GM19043 (cell line): ENCODE data around the gene MTO1.
"Not testable (repeated sequence)": the region's sequence is repeated elsewhere in the genome, so short reads cannot be mapped to it uniquely, and the experiment has no call there.

ENCODE experiments used
- ATAC-seq: cut with Tn5 transposase; IDR thresholded peaks from one replicate; pipeline ENCODE4 v1.9.1; 2021; ENCODE audit warnings: low read depth; ENCODE audit not compliant: unreplicated experiment

Gene MTO1, protein sequence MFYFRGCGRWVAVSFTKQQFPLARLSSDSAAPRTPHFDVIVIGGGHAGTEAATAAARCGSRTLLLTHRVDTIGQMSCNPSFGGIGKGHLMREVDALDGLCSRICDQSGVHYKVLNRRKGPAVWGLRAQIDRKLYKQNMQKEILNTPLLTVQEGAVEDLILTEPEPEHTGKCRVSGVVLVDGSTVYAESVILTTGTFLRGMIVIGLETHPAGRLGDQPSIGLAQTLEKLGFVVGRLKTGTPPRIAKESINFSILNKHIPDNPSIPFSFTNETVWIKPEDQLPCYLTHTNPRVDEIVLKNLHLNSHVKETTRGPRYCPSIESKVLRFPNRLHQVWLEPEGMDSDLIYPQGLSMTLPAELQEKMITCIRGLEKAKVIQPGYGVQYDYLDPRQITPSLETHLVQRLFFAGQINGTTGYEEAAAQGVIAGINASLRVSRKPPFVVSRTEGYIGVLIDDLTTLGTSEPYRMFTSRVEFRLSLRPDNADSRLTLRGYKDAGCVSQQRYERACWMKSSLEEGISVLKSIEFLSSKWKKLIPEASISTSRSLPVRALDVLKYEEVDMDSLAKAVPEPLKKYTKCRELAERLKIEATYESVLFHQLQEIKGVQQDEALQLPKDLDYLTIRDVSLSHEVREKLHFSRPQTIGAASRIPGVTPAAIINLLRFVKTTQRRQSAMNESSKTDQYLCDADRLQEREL

DNA sequence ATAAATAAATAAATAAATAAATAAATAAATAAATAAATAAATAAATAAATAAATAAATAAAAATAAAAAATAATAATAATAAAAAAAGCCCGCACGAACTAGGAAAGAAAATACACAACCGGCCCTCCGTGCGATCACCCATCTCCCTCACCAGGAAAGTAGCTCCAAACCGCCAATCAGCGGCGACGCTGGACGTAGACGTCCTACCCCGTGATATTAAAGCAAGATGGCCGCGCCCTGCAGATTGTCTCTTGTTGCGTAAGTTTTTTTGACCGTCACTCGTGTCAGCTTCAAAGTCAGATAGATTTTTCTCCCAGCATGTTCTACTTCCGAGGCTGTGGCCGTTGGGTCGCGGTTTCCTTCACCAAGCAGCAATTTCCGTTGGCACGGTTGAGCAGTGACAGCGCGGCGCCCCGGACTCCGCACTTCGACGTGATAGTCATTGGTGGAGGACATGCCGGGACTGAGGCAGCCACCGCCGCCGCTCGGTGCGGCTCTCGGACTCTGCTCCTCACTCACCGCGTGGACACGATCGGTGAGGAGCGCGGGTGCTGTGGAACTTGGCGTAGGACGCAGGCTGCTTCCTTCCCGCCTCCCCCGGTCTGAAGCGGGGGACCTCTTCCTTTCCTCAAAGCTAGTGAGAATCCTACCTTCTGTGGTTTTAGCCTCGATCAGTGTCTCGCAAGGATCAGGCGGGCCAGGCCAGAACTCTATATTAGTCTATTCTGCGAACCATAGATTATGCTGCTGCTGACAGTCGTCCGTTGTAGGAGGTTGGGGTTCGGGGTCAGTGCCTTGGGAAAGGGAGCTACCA lies at the start of gene MTO1:
MTO1 (plus strand) TSS at position 201 of the 814 bp plus-strand sequence; CDS start at position 319, 118 bp downstream.
- peak; percentile 94 for ATAC-seq

GRCh38 chr6:73413102-73413501 lies 48.4 kb upstream of the MTO1 start:
- no peak for ATAC-seq

- no peak for ATAC-seq
These were observed 43.3 kb upstream of the MTO1 start for GRCh38 chr6:73418081-73418741.

GRCh38 chr6:73421534-73421933 lies 40.0 kb upstream of the MTO1 start:
- no peak for ATAC-seq

DNA sequence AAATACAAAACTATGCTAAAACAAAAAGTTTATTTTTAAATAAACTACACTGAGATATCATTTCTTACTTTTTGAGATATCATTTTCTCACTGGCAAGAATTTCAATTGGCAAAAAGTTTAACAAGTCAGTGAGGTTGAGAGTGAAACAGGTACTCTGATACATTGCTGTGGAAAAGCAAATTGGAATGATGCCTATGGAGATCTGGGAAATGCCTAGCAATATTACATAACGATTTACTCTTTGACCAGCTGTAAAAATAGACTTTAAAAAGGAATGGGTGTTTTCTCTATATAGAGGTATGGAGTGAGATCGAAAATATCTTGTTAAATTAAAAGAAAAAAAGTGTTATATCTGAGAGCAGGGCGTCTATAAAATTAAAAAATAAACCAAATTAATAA lies 26.3 kb upstream of the MTO1 start:
- ATAC-seq: no peak

GRCh38 chr6:73443555-73443954 lies 18.0 kb upstream of the MTO1 start:
- no peak for ATAC-seq

- peak; percentile 46 for ATAC-seq
These were observed 10.1 kb upstream of the MTO1 start for GRCh38 chr6:73451223-73452106.

DNA sequence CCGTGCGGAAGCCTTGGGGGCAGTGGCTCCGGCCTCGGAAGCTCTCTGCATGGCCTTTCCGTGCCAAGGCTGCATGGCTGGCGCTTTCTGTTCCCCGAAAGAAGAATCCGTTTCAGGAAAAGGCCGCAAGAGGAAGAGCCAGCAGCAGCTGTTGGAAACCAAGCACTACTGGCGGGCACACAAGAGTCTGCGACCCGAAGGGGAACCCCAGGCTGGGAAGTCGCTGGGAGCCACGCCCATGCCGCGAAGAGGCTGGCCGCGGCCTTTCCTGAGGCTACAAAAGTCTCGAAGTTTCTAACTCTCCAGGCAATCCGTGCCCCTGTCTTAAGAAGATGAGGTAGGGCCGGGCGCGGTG lies 9.5 kb upstream of the MTO1 start, which contains the start of gene CGAS:
CGAS (minus strand) TSS at position 191 of the 355 bp plus-strand sequence; CDS start at position 75, 116 bp downstream.
- peak; percentile 62 for ATAC-seq

DNA sequence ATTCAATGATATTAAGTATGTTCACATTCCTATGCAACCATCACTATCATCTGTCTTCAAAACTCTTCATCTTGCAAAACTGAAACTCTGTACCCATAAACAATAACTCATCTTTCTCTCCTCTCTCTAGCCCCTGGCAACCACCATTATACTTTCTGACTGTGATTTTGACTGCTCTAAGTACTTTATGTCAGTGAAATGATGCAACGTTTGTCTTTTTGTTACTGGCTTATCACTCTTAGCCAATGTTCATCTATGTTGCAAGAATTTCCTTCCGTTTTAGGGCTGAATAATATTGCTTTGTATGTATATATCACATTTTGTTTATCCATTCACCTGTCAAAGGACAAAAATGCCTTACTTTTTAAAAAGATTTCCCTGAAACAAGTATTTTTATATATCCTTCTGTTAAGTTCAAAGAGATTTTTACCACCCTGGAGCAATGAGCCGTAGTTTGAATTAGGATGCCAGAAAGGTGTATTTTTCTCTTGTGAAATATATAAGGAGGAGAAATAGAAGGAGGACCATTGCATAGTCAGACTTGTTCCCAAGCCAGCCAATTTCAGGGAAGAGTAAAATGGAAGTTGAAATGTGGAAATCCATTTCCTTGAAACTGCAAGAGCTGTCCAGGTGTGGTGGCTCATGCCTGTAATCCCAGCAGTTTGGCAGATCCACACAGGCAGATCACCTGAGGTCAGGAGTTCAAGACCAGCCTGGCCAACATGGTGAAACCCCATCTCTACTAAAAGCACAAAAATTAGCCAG lies 5.5 kb upstream of the MTO1 start:
- no peak for ATAC-seq

GRCh38 chr6:73459474-73459873 lies 2.1 kb upstream of the MTO1 start:
- not testable (repeated sequence) for ATAC-seq

- no peak for ATAC-seq
These were observed 1.5 kb upstream of the MTO1 start for GRCh38 chr6:73460056-73460455.

DNA sequence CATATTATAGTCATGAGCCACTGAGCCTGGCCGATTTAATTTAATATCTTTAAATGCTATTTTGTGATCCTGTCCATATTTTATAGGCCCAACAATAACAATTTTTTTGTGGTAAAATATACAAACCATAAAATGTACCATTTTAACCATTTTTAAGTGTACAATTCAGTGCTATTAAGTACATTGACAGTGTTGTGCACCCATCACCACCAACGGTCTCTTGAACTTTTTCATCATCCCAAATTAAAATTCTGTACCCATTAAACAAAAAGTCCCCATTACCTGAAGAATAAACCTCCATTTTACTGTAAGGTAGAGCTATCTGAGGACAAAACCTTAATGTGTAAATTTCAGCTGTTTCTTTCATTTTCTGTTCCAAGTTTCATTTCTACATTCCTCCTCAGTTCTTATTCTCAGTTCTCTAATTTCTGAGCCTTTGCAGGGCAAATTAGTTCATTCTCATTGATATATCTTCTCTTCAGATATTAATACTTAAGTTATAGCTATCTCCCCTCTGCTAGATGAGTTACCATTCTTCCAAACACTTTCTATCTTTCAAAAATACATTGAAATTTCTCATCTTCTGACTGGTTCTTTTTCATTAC lies 10.3 kb downstream of the MTO1 start:
- ATAC-seq: peak; percentile 92

- no peak for ATAC-seq
These were observed 15.2 kb downstream of the MTO1 start for GRCh38 chr6:73476723-73477122.

GRCh38 chr6:73477407-73477806 lies 15.9 kb downstream of the MTO1 start:
- ATAC-seq: no peak

DNA sequence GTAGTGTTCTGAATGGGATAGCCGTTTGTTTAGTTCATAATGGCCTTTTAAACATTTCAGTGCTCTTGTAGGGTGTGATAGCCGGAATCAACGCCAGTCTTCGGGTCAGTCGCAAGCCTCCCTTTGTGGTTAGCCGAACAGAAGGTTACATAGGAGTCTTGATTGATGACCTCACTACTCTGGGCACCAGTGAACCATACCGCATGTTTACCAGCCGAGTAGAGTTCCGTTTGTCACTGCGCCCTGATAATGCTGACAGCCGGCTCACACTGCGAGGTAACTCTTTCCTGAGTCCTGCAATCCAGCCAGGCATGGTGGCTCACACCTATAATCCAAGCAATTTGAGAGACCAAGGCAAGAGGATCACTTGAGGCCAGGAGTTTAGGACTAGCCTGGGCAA lies 20.4 kb downstream of the MTO1 start:
- ATAC-seq: no peak

DNA sequence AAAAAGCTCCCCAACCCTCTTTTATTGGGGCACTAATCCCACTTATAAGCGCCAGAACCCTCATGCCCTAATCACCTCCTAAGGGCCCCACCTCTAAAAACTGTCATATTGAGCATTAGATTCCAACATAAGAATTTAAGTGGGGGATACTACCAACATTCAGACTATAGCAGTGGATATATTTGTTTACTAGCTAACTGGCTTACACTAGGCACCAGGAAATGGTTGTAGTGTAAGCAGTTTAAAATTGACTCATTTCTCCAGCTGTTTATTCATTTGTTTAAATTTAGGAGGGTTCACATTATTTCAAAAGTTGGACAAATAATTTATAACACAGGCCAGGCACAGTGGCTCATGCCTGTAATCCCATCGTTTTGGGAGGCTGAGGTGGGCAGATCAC lies 22.9 kb downstream of the MTO1 start:
- no peak for ATAC-seq

DNA sequence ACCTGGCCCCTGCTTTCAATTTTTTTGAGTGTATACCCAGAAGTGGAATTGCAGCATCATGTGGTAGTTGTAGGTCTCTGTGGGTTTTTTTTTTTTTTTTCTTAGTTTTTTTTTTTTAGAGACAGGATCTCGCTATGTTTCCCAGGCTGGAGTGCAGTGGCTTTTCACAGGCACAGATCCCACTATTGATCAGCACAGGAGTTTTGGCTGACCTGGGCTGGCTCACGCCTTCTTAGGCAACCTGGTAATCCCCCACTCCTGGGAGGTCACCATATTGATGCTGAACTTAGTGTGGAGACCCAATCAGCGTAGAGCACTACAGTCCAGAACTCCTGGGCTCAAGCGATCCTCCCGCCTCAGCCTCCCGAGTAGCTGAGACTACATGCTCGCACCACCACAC lies 25.9 kb downstream of the MTO1 start:
- ATAC-seq: no peak

GRCh38 chr6:73491377-73491776 lies 29.8 kb downstream of the MTO1 start:
- ATAC-seq: no peak
